8988T (cell line): ENCODE data around the gene HCAR2.
"Not testable (repeated sequence)": the region's sequence is repeated elsewhere in the genome, so short reads cannot be mapped to it uniquely, and the experiment has no call there.

Source experiments
- DNase-seq: peaks from one replicate; pipeline ENCODE4 v3.0.0; 2011

Gene HCAR2

DNA sequence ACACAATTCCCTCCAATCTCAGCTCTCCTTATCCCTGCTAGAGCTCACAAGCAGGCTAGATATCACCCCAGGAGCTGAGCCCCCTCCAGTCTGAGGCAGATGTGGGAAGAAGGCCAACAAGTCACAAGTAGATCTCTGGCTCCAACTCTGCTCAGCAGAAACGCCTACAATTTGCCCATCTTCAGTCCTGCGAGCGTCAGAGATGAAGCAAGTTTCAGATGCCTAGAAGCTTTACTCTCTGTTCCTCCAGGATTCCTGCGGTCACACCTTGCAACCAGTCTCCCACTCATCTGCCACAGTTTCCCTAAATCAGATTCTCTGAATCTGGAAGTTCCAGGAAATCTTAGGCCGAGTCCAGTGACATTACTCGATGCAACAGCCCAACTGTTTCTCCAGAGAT lies 12.1 kb upstream of the HCAR2 start:
- not testable (repeated sequence) for DNase-seq

DNA sequence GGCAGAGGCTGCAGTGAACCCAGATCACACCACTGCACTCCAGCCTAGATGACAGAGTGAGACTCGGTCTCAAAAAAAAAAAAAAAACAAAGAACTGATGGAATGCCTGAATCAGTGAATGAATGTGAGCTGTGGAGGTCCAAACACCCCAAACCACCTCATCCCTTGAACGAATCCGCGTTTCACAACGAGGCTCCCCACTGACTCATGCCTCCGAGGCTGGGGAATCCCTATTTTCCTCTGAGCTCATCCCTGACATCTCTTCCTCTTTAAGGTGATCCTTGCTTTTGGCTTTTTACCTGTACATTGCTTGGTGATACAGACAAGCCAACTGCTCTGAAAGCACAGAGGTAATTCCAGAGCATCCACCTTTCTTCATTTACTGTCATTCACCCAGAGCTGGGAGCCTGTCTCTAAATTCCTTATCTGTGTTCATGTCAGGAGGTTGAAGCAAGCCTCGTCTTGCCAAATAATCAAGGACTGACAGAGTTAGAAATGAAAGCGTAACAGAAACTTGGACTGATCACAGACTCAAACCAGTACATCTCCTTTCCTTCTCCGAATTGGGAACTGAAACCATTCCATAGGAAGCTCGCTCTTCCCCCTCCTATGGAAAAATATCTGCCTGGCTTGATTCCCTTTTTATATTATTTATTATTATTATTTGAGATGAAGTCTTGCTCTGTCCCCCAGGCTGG lies 10.5 kb upstream of the HCAR2 start:
- not testable (repeated sequence) for DNase-seq

DNA sequence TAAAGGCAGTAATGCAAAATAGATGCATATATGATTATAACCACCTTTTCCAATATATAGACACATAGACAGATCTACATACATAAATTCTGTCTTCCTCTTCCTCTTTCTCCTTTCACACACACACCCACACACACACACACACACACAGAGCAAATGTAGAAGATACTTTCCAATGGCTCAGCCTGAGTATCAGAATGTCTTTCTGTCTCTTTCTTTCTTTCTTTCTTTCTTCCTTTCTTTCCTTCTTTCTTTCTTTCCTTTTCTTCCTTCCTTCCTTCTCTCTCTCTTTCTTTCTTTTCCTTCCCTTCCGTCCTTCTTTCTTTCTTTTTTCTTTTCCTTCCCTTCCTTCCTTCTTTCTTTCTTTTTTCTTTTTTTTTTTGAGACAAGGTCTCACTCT lies 8.1 kb upstream of the HCAR2 start:
- not testable (repeated sequence) for DNase-seq

DNA sequence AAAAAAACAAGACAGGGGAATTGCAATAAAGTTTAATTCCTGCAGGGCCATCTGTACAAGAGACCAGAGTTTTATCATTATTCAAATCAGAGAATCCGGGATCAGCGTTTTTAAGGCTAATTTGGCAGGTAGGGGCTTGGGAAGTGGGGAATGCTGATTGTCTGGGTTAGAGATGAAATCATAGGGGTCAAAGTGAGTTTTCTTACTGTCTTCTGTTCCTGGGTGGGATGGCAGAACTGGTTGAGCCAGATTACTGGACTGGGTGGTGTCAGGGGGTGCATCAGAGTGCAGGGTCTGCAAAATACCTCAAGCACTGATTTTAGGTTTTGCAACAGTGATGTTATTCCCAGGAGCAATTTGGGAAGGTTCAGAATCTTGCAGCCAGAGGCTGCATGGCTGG lies 7.2 kb upstream of the HCAR2 start:
- not testable (repeated sequence) for DNase-seq

DNA sequence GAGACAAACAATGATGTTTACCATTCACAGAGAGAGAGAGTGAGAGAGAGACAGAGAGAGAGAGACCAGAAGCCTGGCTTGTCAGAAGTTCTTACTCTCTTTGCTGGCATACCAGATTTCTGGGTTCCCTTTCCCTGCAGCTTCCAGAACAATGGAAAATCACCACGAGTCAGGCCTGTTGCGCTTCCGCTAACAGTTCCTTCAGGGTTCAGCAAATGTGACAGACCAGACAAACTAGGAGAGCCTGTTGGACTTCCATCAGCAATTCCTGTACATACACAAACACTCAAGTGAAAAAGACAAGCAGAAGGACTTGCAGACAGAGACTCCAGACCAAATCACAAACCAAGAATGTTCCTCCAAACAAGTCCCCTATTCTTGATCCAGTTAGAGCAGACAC lies 6.1 kb upstream of the HCAR2 start:
- not testable (repeated sequence) for DNase-seq

- DNase-seq = not testable (repeated sequence)
These were observed 684 bp upstream of the HCAR2 start for GRCh38 chr12:122703841-122704240.

DNA sequence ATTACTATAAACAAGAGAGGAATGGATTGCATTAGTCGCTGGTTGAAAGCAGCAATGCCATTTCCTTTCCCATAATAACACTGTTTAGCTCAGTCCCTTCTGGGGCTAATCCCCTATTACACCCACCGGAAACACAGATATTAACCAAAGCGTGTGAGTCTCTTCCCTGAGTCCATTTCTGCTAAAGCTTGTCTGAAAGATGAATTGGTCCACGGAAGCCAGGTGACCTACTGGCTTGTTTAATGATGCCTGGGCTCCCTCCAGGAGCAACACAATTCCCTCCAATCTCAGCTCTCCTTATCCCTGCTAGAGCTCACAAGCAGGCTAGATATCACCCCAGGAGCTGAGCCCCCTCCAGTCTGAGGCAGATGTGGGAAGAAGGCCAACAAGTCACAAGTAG lies 1.7 kb downstream of the HCAR2 start:
- DNase-seq = not testable (repeated sequence)

DNA sequence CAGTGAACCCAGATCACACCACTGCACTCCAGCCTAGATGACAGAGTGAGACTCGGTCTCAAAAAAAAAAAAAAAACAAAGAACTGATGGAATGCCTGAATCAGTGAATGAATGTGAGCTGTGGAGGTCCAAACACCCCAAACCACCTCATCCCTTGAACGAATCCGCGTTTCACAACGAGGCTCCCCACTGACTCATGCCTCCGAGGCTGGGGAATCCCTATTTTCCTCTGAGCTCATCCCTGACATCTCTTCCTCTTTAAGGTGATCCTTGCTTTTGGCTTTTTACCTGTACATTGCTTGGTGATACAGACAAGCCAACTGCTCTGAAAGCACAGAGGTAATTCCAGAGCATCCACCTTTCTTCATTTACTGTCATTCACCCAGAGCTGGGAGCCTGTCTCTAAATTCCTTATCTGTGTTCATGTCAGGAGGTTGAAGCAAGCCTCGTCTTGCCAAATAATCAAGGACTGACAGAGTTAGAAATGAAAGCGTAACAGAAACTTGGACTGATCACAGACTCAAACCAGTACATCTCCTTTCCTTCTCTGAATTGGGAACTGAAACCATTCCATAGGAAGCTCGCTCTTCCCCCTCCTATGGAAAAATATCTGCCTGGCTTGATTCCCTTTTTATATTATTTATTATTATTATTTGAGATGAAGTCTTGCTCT lies 3.0 kb downstream of the HCAR2 start:
- not testable (repeated sequence) for DNase-seq

- not testable (repeated sequence) for DNase-seq
These were observed 6.2 kb downstream of the HCAR2 start for GRCh38 chr12:122696922-122697321.

DNA sequence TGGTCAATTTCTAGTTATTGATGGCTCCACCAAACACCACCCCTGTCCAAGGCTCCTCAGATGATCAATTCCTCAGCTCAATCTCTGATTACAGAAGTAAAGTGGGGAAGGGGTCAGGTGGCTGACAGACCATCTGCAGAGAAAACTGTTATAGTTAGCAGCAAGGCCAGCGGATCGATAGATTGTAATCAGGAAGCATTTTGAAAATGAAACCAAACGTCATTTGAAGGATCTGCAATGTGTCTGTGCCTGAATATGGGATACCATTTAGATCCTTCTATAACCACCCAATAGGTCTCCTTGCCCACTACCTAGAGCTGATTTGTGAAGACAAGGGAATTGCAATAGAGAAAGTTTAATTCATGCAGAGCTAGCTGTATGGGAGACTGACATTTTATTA lies 11.6 kb downstream of the HCAR2 start:
- DNase-seq = no peak

GRCh38 chr12:122688291-122688690 lies 14.9 kb downstream of the HCAR2 start:
- no peak for DNase-seq

GRCh38 chr12:122687086-122687485 lies 16.1 kb downstream of the HCAR2 start:
- DNase-seq = no peak

DNA sequence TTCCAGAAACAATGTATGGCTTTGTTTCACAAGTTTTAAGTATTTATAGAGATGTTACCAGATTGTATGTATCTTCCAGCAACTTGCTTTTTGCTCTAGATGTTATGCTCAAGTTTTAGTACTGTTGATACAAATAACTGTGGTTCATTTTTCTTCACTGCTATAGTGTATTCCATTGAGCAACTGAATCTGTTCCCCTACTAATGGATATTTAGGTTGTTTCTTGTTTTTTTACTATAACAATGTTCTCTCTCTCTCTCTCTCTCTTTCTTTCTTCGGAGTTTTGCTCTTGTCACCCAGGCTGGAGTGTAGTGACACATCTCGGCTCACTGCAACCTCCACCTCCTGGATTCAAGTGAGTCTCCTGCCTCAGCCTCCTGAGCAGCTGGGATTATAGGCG lies 16.6 kb downstream of the HCAR2 start:
- no peak for DNase-seq

DNA sequence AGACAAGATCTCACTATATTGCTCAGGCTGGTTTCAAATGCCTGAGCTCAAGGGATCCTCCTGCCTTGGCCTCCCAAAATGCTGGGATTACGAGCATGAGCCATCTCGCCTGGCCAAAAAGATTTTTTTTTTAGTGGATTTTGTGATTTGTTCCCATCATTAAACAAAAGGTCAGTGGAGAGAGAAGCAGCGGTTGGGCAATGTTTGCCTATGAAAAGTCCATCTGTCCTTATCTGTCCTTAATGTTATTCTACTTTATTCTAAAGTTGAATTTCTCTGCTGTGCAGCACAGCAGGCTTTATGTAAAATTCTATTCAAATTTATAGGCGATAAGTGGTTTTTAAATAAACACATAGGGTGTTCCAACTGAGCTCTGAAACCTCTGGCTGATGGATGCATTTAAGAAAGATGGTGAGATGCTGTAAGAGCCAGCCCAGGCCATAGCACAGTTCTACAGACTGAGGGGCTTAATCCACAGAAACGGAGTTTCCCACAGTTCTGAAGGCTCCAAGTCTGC lies 18.8 kb downstream of the HCAR2 start:
- no peak for DNase-seq

- no peak for DNase-seq
These were observed 21.3 kb downstream of the HCAR2 start for GRCh38 chr12:122681814-122682213.

DNA sequence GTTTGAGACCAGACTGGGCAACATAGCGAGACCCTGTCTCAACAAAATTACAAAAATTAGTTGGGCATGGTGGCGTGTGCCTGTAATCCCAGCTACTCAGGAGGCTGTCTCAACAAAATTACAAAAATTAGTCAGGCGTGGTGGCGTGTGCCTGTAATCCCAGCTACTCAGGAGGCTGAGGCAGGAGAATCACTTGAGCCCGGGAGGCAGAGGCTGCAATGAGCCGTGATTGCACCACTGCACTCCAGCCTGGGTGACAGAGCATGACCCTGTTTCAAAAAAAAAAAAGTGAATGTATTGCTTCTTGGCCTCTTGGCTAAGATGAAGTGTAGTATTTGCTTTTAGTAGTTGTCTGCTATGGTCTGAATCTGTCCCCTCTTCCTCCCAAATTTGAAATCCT lies 22.2 kb downstream of the HCAR2 start:
- DNase-seq = not testable (repeated sequence)

DNA sequence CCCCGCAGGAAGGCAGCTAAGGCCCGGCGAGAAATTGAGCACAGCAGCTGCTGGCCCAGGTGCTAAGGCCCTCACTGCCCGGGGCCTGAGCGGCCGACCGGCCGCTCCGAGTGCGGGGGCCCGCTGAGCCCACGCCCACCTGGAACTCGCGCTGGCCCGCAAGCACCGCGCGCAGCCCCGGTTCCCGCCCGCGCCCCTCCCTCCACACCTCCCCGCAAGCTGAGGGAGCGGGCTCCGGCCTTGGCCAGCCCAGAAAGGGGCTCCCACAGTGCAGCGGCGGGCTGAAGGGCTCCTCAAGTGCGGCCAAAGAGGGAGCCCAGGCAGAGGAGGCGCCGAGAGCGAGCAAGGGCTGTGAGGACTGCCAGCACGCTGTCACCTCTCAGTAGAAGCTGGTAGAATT lies 26.4 kb downstream of the HCAR2 start:
- not testable (repeated sequence) for DNase-seq

DNA sequence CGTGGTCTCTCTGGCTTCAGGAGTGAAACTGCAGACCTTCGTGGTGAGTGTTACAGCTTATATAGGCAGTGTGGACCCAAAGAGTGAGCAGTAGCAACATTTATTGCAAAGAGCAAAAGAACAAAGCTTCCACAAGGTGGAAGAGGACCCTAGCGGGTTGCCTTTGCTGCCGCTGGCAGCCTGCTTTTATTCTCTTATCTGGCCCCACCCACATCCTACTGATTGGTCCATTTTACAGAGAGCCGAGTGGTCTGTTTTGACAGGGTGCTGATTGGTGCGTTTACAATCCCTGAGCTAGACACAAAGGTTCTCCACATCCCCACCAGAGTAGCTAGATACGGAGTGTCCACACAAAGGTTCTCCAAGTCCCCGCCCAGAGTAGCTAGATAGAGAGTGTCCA lies 27.1 kb downstream of the HCAR2 start:
- not testable (repeated sequence) for DNase-seq

- no peak for DNase-seq
These were observed 30.6 kb downstream of the HCAR2 start for GRCh38 chr12:122672515-122672914.

- no peak for DNase-seq
These were observed 33.6 kb downstream of the HCAR2 start for GRCh38 chr12:122669397-122670070.

GRCh38 chr12:122668268-122668667 lies 34.9 kb downstream of the HCAR2 start:
- DNase-seq = no peak

DNA sequence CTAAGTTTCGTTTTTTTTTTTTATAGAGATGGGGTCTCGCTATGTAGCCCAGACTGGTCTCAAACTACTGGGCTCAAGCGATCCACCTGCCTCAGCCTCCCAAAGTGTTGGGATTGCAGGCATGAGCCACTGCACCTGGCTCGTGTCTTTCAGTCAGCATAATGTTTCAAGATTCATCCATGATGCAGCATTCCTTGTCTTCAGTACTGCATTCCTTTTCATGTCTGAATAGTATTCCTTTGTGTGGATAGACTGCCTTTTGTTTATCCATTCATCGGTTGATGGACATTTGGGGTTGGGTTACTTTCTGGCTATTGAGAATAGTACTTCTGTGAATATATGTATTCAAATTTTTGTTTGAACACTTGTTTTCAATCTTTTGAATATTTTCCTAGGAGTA lies 37.4 kb downstream of the HCAR2 start:
- no peak for DNase-seq

GRCh38 chr12:122665349-122665748 lies 37.8 kb downstream of the HCAR2 start:
- no peak for DNase-seq

- no peak for DNase-seq
These were observed 41.2 kb downstream of the HCAR2 start for GRCh38 chr12:122661938-122662337.
